HG03060 (cell line): ENCODE measurements around the gene PLD4.
"Not testable (repeated sequence)": the region's sequence is repeated elsewhere in the genome, so short reads cannot be mapped to it uniquely, and the experiment has no call there.

ENCODE experiments used
- ATAC-seq: cut with Tn5 transposase; IDR thresholded peaks from one replicate; pipeline ENCODE4 v1.9.1; 2021; ENCODE audit warnings: low read depth, moderate number of reproducible peaks; ENCODE audit not compliant: unreplicated experiment

PLD4 gene

DNA sequence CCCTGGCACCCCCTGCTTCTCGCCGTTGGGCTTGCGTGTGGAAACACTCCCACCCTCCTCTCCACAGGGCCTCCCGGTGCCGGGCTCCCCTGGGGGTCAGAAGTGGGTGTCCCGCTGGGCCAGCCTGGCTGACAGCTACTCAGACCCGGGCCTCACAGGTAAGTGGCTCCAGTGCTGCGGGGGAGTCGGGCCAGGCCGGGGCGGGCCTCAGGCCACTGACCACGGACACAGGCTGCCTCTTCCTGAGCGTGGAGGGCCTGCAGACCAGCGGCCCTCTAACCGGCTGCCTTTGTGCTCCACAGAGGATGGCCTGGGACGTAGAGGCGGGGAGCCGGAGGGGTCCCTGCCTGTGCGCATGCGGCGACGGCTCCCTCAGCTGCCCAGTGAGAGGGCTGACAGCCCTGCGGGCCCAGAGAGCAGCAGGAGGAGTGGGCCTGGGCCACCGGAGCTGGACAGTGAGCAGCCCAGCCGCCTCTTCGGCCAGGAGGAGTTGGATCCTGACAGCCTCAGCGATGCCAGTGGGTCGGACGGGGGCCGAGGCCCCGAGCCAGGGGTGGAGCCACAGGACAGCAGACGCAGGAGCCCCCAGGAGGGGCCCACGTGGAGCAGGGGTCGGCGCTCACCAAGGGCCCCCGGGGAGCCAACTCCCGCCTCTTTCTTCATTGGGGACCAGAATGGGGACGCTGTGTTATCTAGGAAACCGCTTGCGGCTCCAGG is 38.5 kb upstream of the PLD4 start:
- no peak for ATAC-seq

DNA sequence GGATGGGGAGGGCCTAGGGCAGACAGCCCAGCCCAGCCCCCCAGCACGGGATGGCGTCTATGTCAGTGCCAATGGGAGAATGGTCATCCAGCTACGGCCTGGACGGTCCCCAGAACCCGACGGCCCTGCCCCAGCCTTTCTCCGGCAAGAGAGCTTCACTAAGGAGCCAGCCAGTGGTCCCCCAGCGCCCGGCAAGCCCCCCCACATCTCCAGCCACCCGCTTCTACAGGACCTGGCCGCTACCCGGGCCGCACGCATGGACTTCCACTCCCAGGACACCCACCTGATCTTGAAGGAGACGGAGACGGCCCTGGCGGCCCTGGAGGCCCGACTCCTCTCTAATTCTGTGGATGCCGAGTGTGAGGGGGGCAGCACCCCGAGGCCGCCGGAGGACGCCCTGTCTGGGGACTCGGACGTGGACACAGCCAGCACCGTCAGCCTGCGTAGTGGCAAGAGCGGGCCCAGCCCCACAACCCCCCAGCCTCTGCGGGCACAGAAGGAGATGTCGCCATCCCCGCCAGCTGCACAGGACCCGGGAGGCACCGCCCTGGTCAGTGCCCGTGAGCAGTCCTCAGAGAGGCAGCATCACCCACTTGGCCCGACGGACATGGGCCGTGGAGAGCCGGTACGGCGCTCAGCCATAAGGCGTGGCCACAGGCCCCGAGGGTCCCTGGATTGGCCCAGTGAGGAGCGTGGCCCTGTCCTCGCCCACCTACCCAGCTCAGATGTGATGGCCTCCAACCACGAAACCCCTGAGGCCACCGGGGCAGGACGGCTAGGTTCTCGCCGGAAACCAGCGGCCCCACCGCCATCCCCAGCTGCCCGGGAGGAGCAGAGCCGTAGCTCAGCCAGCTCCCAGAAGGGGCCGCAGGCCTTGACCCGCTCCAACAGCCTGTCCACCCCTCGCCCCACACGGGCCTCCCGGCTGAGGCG is 37.7 kb upstream of the PLD4 start:
- ATAC-seq: no peak

DNA sequence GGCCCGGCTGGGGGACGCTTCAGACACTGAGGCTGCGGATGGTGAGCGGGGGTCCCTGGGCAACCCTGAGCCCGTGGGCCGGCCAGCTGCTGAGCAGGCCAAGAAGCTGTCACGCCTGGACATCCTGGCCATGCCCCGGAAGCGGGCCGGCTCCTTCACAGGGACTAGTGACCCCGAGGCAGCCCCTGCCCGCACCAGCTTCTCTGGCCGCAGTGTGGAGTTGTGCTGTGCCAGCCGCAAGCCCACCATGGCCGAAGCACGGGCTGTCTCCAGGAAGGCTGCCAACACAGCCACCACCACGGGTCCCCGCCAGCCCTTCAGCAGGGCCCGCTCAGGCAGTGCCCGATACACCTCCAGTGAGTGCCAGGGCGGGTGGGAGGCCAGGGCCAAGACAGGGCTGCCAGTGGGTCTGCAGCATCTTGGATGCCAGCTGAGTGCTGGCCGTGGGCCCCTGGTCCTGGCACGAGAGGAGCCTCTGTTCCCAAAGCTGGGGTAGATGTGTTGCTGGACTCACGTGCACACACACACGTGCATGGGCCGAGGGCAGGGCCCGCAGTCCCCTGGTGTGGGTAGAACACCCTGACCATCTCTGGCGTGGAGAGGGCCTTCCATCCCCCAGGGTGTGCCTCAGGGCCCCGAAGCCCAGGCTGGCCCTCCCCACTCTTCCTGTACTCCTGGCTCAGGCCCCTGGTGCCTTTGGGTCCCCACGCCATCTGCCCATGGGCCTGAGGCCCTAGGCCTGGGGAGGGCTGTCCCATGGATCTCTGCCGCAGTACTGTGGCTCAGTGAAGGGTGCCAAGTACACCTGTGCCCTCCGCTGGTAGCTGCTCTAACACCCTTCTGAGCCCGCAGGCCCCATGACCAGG is 36.8 kb upstream of the PLD4 start:
- no peak for ATAC-seq

DNA sequence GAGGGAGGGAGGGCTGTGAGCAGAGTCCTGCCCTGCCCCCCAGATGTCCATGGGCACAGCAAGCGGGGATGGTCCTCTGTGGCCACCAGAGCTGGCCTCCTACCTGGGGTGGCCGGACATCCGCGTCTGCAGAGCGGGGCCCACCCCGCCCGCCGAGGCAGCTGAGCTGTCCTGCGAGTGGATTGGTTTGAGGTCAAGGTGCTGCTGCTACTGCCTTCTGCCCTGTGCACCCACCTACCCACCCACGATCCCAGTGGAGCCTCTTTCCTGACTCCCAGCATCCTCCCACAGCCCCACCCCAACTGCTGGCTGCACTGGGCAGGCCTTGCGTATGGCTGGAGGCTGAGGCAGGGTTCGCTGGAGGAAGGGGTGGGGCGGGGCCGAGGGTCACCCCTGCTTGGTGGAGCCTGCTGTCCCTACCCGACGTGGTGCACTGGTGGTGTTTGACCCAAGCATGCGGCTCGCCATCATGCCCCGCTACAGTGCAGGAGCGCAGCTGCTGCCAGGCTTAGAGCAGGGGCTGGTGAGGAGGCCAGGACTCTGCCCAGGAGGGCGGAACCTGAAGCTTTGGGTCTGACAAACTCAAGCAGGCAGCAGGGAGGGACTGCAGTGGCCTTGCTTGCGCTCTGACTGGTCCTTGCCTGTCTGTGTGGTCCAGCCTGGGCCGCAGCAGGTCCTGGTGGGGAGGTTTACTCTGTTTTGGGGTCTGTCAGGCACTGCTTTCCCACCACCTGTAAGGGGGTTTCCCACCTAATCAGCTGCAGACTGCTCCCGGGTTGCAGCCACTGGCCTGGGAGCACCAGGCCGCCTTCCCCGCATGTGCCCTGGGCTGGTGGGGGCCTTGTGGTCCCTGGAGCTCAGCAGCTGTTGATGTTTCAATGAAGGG is 35.9 kb upstream of the PLD4 start:
- ATAC-seq: no peak

DNA sequence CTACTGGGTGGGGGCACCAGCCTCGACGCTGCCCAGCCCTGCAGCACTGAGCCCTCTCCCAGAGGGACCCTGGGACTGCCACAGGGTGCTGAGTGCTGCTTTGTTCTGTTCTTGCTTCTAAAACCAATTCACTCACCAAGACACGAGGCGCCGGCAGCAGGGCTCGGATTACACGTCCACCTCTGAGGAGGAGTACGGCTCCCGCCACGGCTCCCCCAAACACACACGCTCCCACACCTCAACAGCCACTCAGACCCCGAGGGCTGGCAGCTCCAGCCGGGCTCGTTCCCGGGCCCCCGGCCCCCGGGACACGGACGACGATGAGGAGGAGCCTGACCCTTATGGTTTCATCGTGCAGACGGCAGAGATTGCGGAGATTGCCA is 35.3 kb upstream of the PLD4 start:
- no peak for ATAC-seq

DNA sequence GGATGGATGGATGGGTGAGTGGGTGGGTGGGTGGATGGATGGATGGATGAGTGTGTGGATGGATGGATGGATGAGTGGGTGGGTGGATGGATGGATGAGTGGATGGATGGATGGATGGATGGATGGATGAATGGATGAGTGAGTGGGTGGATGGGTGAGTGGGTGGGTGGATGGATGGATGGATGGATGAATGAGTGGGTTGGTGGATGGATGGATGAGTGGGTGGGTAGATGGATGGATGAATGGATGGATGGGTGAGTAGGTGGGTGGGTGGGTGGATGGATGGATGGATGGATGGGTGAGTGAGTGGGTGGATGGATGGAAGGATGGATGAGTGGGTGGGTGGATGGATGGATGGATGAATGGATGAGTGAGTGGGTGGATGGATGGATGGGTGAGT is 34.4 kb upstream of the PLD4 start:
- not testable (repeated sequence) for ATAC-seq

DNA sequence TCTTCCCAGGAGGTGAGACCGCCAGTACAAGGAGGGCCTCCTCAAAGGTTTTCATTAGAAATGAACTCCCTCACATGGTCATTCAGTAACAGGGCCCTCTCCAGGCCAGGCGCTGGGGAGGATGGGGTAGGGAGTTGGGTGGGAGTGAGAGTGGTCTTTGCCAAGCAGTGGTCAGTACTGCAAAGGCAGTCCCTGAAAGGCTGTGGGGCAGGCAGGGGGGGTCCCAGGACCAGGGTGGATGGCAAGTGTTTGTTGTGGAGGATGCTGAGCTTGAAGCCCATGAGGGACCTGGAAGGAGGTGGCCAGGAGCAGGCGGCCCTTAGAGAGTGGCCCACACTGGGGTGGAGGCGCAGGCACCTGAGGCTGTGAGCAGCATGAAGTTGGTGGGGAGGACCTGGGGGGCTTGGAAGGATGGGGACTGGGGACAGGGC is 33.5 kb upstream of the PLD4 start:
- no peak for ATAC-seq

DNA sequence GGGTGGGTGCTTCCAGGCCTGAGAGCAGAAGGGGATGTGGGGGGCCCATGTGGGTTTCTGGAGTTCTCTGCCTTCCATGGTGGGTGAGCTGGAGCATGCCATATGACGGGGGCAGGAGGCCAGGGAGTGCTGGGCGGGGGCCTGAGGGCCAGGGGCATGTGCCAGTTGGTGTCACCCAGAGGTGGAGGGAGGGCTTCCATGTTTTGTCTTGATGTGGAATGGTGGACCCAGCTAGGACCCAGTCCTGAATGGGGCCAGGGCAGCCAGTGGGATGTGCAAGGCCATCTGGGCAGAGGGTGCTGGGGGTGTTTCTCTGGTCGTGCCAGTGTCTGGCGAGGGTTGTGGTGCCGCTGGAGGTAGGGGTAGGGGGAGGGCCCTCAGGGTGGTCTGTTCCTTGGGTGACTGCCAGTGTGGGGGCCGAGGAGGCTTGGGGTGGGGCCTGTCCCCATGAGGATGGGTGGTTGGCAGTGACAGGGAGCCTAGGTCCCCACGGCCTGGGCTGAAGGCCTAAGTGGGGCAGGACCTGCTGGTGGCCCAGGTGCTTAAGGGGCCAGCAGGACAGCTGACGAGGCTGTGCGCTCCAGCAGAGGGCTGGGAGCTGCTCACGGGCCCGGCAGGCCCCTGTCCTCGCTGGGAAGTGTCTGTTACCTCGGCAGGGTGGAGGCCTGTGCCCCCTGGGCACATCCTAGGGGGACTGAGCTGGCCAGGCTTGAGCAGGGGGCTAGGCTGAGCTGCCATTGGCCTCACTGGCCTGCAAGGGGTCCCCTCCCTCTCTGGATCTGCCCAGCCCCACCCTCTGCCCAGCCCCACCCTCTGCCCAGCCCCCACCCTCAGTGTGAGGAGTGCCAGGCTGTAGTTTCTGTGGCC is 32.8 kb upstream of the PLD4 start:
- ATAC-seq: no peak

DNA sequence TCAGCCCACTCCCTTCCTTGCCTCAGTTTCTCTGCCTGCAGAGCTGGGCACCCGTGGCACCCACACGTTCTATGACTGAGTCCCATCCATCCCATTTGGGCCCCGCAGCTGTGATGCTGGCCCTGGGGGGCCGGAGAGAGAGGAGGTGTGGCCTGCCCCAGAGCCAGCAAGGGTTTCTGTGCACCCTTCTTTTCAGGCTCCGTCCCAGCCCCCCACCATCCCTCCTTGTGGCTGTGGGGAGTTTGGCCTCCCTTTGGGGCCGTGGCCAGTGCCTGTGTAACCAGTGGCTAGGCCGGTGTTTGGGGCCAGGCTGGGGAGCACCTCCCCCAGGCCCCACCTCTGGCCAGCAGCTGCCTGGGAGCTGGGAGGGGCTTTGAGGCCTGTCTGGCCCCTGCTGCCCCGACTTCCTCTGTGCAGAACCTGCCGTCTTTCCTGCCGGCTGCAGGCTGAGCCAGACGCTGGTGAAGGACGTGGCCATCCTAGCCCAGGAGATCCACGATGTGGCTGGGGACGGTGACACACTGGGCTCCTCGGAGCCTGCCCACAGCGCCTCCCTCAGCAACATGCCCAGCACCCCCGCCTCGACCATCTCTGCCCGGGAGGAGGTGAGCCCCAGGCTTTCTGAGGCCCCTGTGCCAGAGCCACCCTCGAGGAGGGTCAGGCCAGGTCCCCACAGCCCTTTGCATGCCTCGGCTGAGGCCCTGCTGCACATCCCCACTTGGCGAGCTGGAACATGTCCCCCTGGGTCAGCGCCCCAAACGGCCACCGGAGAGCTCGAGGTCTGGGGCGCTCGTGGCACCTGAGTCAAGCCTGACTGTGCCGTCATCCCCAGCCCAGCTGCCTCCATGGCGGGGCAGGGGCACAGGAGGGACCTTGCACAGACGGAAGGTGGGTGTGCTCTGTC is 31.9 kb upstream of the PLD4 start:
- no peak for ATAC-seq

DNA sequence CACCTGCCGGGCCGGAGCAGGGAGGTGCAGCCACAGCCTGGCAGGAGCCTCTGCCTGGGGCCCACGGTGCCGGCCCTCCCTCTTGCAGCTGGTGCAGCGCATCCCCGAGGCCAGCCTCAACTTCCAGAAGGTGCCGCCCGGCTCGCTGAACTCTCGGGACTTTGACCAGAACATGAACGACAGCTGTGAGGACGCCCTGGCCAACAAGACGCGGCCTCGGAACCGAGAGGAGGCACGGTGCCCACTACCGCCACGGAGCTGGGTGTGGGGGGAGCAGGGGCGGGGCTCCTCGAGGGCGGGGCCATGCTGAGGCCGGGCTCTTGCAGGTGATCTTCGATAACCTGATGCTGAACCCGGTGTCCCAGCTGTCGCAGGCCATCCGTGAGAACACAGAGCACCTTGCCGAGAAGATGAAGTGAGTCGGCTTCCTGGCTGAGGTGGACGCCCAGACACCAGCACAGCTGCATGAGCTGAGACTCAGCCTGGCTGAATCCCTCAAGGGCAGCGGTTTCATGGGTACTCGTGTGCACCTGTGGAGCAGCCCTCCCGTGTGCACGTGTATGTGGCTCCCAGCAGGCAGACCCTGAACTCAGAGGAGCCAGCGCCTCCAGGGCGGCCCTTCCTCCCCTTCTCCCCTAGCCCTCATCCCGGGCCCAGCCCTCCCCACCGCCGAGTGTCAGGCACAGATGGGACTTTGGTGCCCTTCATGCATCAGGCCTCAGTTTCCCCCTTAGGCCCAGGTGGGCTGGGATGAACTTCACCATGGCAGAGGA is 31.1 kb upstream of the PLD4 start:
- no peak for ATAC-seq

DNA sequence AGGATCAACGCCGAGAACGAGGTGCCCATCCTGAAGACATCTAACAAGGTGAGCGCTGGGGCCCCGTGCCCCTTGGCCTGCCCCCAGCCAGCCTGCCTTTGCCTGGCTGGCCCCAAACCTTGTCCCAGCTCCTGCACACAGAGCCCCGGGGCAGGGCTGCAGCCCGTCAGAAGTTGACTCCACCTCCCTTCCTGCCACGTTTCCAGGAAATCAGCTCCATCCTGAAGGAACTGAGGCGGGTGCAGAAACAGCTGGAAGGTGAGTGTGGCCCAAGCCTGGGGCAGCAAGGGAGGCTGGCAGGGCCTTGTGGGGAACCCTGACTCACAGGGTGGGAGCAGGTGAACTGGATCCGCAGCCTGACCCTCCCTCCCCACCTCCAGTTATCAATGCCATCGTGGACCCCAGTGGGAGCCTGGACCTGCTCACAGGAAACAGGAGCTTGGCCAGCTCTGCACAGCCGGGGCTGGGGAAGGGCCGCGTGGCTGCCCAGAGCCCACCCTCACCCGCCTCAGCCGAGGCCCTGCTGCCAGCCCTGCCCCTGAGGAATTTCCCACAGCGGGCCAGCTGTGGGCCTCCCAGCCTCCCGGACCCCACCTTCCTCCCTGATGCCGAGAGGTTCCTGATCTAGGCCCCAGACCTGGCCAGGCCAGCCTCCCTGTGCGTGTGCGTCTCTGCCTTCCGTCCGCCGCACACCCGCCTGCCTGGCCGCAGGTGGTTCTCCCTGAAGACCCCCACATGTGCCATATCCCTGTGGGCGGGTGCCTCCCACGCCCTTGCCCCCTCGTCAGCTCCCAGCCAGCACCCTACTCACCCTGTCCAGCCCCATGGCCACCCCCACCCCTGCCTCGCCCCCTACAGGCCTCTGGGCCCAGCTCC is 30.1 kb upstream of the PLD4 start:
- no peak for ATAC-seq

DNA sequence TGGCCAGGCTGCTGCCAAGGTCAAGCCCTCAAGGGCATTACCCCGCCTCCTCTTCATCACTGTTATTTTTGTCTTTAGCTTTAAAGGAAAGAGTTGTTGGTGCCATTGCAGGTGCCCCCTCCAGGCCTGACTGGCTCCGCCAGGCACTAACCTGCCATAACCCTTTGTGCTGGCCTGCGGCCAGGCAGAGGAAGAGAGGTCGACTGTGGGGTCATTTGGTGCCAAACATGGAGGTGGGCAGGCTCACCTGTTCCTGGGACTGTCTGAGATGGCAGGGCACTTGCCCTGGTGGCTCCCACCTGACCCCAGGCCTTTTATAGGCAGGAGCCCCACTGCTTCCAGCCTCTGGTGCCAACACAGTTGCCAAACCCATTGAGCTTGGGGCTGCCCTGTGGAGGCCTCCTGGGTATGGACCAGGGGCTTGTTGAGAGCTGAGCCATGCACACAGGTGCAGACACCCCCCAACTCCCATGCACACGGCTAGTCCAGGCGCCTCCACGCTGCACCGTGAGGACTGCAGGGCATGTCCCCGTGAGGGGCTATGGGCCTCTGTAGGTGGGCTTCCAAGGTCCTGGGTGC is 29.4 kb upstream of the PLD4 start:
- ATAC-seq: no peak

DNA sequence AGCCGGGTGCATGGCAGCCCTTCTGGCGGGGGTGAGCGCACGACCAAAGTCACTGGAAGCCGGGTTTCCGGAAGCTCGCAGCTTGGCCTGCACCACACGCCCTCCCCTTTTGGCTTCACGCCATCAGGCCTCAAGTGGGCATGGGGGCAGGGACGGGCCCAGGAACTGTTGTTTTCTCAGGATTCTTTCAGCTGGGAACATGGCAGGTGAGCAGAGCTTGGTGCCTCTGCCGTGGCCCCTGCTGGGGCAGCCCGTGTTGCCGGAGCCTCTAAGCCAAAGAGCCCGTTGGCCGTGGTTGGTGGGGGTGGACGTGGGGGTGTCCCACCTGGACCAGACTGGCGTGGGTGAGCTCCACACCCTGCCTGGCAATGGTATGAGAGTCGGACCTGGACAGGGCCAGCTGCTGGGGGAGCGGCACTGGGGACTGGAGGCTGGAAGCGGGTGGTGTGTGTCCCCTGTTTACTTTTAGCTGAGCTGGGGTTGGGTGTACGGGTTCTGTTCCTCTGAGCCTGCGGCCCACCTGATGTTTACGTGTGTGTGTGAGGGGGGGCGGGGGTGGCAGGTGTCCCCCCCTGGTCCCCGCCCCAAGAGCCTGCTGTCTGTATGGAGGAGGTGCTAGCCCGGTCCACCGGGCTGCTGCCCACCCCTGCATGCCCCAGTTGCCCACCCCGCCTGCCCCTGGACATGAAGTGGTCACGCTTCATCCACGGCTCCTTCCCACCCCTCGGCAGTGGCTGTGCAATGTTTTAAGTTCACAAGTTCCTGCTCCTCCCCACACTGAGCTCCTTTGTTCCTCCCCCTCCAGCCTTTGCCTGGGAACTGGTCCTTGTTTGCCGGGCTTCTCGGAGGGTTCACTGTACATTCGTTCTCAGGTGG is 28.7 kb upstream of the PLD4 start:
- ATAC-seq: no peak

DNA sequence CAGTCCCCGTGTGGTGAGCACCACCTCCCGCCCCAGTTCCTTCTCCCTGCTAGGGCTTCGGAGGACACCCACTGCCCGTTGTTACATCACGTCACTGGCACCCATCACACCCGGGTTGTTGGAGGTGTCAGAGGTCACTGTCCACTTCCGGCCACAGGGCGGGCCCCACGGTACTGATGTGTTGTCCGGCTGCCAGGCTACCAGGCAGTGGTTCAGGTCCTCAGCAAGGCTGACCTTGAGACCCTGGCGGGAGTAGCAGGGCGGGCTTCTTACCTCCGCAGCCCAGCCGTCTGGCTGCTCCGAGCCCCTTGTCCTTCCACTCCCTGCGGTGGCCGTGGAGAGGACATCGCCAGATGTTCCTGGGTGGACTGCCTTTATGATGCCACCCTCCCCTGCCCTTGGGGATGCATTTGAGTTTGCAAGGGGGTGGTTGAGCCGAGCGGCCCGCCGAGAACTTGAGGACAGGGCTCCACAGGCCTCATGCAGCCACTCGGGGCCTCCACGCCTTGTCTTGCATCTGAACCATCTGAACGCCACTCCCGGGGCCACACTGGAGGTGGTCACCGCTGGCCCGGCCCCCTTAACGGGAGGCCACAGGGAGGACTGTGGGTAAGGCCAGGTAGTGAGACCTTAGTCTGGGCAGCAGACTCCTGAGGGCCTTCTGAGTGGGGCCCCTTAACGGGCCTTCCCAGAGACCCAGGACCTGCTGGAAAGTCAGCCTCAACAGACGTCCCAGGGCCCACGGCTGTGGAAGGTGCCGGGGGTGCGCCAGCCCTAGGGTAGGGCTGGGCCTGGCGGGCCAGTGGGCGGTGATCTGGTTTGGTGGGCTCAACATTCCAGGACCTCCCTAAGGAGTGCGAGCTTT is 27.1 kb upstream of the PLD4 start:
- ATAC-seq: no peak
